B cell (primary cell): ENCODE results near the gene IFT27. TPM values are rescaled to one million over a fixed set of nuclear protein-coding genes. Genes with fewer than 3 reads are reported as not detected.

ENCODE experiments used
- ATAC-seq: fragments of 200-7000 bp; cut with Tn5 transposase; one replicate; pipeline ENCODE4 v1.10.0; 2021; ENCODE audit warnings: low read depth, mild to moderate bottlenecking, moderate number of reproducible peaks, moderate library complexity
- CTCF ChIA-PET: fragments of 350-600 bp; sonication (Branson Sonifier 250); formaldehyde crosslinking; loops from one replicate; lab custom pipeline; 2021; ENCODE audit warnings: antibody characterized with exemption, inconsistent platforms; lab: Charles Lee
- POLR2A ChIA-PET: fragments of 350-600 bp; sonication (Branson Sonifier 250); formaldehyde crosslinking; loops from one replicate; lab custom pipeline; 2021; ENCODE audit warnings: antibody characterized with exemption; lab: Charles Lee
- DNase-seq: peaks from one replicate; pipeline ENCODE4 v3.0.0; 2013
- H2AFZ ChIP-seq: 2 replicates; pipeline ENCODE4 v1.6.1; 2012; ENCODE audit warnings: mild to moderate bottlenecking, low read depth, low read length; ENCODE audit not compliant: insufficient read depth, poor library complexity, severe bottlenecking
- H3K27ac ChIP-seq, 2 donors: 1 replicate in 1 of 2; 2 replicates in 1 of 2; pipeline ENCODE4 v1.5.1; 2012 to 2013; ENCODE audit warnings: low read length in 2 of 2, mild to moderate bottlenecking in 2 of 2, moderate library complexity in 1 of 2
- H3K27me3 ChIP-seq, 4 experiments: fragments of 200-600 bp in 1 of 4; sonication (generic) in 1 of 4; replicated peaks in 1 of 4; 1 replicate in 2 of 4; 2 replicates in 2 of 4; pipeline versions ENCODE4 v1.6.1 to v1.7.0; 2013 to 2016; ENCODE audit warnings: low read length in 3 of 4, mild to moderate bottlenecking in 2 of 4, mixed read lengths in 1 of 4, moderate library complexity in 1 of 4; ENCODE audit not compliant: insufficient read depth in 4 of 4, control insufficient read depth in 3 of 4; ENCODE audit errors: control extremely low read depth in 1 of 4
- H3K36me3 ChIP-seq, 2 experiments: replicated peaks in 1 of 2; 1 replicate in 1 of 2; 2 replicates in 1 of 2; pipeline versions ENCODE4 v1.6.1 to v1.7.1; 2013; ENCODE audit warnings: low read length in 1 of 2; ENCODE audit not compliant: insufficient read depth in 2 of 2, control insufficient read depth in 1 of 2; ENCODE audit errors: control extremely low read depth in 1 of 2, extremely low read depth in 1 of 2
- H3K4me1 ChIP-seq, 2 donors: fragments of 200-600 bp in 1 of 2; sonication (generic) in 1 of 2; 1 replicate in 1 of 2; 2 replicates in 1 of 2; pipeline versions ENCODE4 v1.5.1 to v1.6.1; 2013 to 2017; ENCODE audit warnings: low read length in 2 of 2; ENCODE audit not compliant: control insufficient read depth in 2 of 2, insufficient read depth in 2 of 2
- H3K4me2 ChIP-seq: replicated peaks from 2 replicates; pipeline ENCODE3; 2012; ENCODE audit warnings: mild to moderate bottlenecking, low read depth, low read length; ENCODE audit not compliant: poor library complexity, severe bottlenecking
- H3K4me3 ChIP-seq, 5 experiments: fragments of 200-600 bp in 1 of 5; sonication (generic) in 1 of 5; 1 replicate in 3 of 5; 2 replicates in 2 of 5; pipeline versions ENCODE4 v1.5.1 to v1.7.0; 2011 to 2016; ENCODE audit warnings: low read length in 4 of 5, mild to moderate bottlenecking in 4 of 5, low read depth in 2 of 5, control low read depth in 1 of 5, moderate library complexity in 1 of 5; ENCODE audit not compliant: insufficient read depth in 1 of 5; ENCODE audit errors: control extremely low read depth in 1 of 5, extremely low read depth in 1 of 5
- H3K79me2 ChIP-seq: fragments of 200-600 bp; sonication (generic); one replicate; pipeline ENCODE4 v1.6.0; 2016; ENCODE audit warnings: low read length; ENCODE audit not compliant: control insufficient read depth, insufficient read depth
- H3K9ac ChIP-seq: fragments of 200-600 bp; sonication (generic); 2 replicates; pipeline ENCODE4 v1.6.1; 2017; ENCODE audit warnings: mild to moderate bottlenecking, low read length, moderate library complexity
- H3K9me3 ChIP-seq, 3 donors: one replicate each; pipeline versions ENCODE4 v1.6.1 to v1.7.1; 2013; ENCODE audit warnings: low read length in 2 of 3; ENCODE audit not compliant: control insufficient read depth in 2 of 3, insufficient read depth in 1 of 3; ENCODE audit errors: control extremely low read depth in 1 of 3
- H4K20me1 ChIP-seq: 2 replicates; pipeline ENCODE4 v1.6.0; 2012; ENCODE audit warnings: mild to moderate bottlenecking, low read length; ENCODE audit not compliant: insufficient read depth, control insufficient read depth, poor library complexity, severe bottlenecking
- H3K27ac Mint-ChIP-seq: one replicate; pipeline ENCODE4 v1.8.0; 2021; ENCODE audit warnings: mixed read lengths
- H3K27me3 Mint-ChIP-seq: one replicate; pipeline ENCODE4 v1.8.0; 2021; ENCODE audit warnings: mixed read lengths
- H3K4me1 Mint-ChIP-seq: one replicate; pipeline ENCODE4 v1.8.0; 2021; ENCODE audit warnings: mixed read lengths
- H3K4me3 Mint-ChIP-seq: one replicate; pipeline ENCODE4 v1.8.0; 2021; ENCODE audit warnings: mixed read lengths
- H3K9me3 Mint-ChIP-seq: one replicate; pipeline ENCODE4 v1.8.0; 2022; ENCODE audit warnings: mixed read lengths; ENCODE audit not compliant: insufficient read depth
- EZH2 ChIP-seq: IDR thresholded peaks from 2 replicates; pipeline ENCODE4 v1.6.1; 2012; ENCODE audit warnings: borderline replicate concordance, low read depth, mild to moderate bottlenecking, moderate library complexity, low read length; ENCODE audit not compliant: insufficient read depth, poor library complexity, severe bottlenecking
- WGBS: methylation state at CpG from one replicate; pipeline ENCODE4 v1.1.5; 2013; ENCODE audit warnings: missing lambda C conversion rate; ENCODE audit not compliant: insufficient coverage; 5-methylcytosine and 5-hydroxymethylcytosine counted together
- intact Hi-C: fragments of 100-400 bp; cut with micrococcal nuclease; formaldehyde crosslinking; loops from one replicate; pipeline ENCODE4 v1.10.0; 2022
- polyA plus RNA-seq: library from polyadenylated mRNA; depleted of rRNA; stranded (reverse); fragments of >200 nt; gene quantifications from 2 replicates; pipeline ENCODE4 v1.2.3, GENCODE V29; 2012
- total RNA-seq, 2 donors: library from RNA; stranded (reverse); fragments of 120-200 nt in 1 of 2; gene quantifications; 1 replicate in 1 of 2; 2 replicates in 1 of 2; pipeline versions ENCODE4 v1.2.3 to v1.2.4, GENCODE V29; 2013 to 2022
- TF ChIP-seq, protein P1 (sequence below): fragments of 200-600 bp; IDR thresholded peaks from one replicate; pipeline ENCODE4 v1.8.0; 2022; ENCODE audit warnings: antibody characterized with exemption, mild to moderate bottlenecking

Gene IFT27
- total and polyA plus RNA-seq, 2 donors (not counting 1 experiment from before 2014, with no cell fraction given), result 17.1 to 42.8 TPM

DNA sequence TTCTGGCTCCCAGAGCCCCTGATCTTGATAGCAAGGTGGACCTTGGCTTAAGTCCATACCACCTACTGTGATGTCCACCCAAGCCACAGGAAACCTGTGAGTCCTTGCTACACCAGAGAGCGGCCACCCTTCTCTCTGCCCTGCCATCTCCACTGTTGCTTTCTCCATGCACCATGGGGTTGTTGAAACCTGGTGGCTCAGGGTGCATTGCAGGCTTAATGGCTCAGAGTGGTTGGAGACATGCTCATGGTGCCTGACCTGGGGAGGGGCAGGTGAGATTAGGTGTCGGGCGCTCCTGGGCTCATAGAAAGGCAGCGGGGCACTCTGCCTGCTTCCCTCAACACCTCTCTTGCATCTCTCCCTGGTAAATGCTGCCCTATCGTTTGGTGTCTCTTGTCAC is 47.4 kb downstream of the IFT27 start:
- Histone ChIP-seq H3K4me2 (no peak overlapping the region), H3K9me3 (peaks cover 0 to 5% (median 0%) of the 10 kb centered on the region in 3 donors), H2AFZ (no peak overlapping the region), H4K20me1 (no peaks in the 10 kb centered on the region), H3K79me2 (no peaks in the 10 kb centered on the region), H3K4me3 (no peak overlapping the region), H3K4me1 (no peaks in the 10 kb centered on the region), H3K36me3 (no peaks in the 10 kb centered on the region), H3K9ac (no peak overlapping the region), H3K27ac (no peak overlapping the region), H3K27me3 (peaks cover 0 to 9% (median 0%) of the 10 kb centered on the region in 4 experiments)
- POLR2A ChIA-PET, result no interaction called here
- ATAC-seq (no peak), DNase-seq (no peak)
- intact Hi-C loops, result no loop called here
- no peak overlapping the region for H3K27ac Mint-ChIP-seq
- no peak overlapping the region for H3K4me3 Mint-ChIP-seq
- no peaks in the 10 kb centered on the region for H3K4me1 Mint-ChIP-seq
- H3K9me3 Mint-ChIP-seq, result no peaks in the 10 kb centered on the region
- no peak for TF ChIP-seq EZH2
- TF ChIP-seq, protein P1, sequence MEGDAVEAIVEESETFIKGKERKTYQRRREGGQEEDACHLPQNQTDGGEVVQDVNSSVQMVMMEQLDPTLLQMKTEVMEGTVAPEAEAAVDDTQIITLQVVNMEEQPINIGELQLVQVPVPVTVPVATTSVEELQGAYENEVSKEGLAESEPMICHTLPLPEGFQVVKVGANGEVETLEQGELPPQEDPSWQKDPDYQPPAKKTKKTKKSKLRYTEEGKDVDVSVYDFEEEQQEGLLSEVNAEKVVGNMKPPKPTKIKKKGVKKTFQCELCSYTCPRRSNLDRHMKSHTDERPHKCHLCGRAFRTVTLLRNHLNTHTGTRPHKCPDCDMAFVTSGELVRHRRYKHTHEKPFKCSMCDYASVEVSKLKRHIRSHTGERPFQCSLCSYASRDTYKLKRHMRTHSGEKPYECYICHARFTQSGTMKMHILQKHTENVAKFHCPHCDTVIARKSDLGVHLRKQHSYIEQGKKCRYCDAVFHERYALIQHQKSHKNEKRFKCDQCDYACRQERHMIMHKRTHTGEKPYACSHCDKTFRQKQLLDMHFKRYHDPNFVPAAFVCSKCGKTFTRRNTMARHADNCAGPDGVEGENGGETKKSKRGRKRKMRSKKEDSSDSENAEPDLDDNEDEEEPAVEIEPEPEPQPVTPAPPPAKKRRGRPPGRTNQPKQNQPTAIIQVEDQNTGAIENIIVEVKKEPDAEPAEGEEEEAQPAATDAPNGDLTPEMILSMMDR, result no peak
- CTCF ChIA-PET, result interaction anchor here (1.1 kb wide), 1 partner anchor 42 kb away, joined by 3 read pairs; no protein-coding TSS in a partner anchor
- peaks cover 47% of the 10 kb centered on the region for H3K27me3 Mint-ChIP-seq
- 82% methylated on average over 4 of the region's 5 CpGs for WGBS

DNA sequence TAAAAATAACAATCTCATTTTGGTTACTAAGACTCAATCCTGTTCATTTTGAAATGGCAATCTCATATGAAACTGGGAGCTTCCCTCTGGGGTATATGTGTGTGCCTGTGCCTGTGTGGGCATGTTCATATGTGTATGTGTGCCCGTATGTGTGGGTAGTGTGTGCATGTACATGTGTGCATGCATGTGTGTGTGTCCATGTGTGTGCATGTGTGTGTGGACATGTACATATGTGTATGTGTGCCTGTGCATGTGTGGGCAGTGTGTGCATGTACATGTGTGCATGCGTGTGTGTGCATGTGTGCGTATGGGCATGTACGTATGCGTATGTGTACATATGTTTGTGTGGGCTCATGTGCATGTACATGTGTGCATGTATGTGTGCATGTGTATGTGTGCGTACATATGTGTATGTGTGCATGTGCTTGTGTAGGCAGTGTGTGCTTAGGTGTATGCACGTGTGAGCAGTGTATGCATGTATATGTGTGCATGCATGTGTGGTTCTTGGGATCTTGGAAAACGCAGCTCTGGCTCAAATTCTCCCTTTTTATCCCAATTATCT is 47.9 kb downstream of the IFT27 start:
- Mint-ChIP-seq H3K9me3 (no peaks in the 10 kb centered on the region), H3K27me3 (peaks cover 45% of the 10 kb centered on the region), H3K4me3 (no peak overlapping the region), H3K4me1 (no peaks in the 10 kb centered on the region), H3K27ac (no peak overlapping the region)
- 84% methylated on average over 7 of the region's 8 CpGs for WGBS
- Histone ChIP-seq H3K4me3 (no peak overlapping the region), H3K27me3 (peaks cover 0 to 6% (median 0%) of the 10 kb centered on the region in 4 experiments), H3K4me2 (no peak overlapping the region), H2AFZ (no peak overlapping the region), H3K9ac (no peak overlapping the region), H3K4me1 (no peaks in the 10 kb centered on the region), H4K20me1 (no peaks in the 10 kb centered on the region), H3K9me3 (peaks cover 0 to 5% (median 0%) of the 10 kb centered on the region in 3 donors), H3K36me3 (no peaks in the 10 kb centered on the region), H3K79me2 (no peaks in the 10 kb centered on the region), H3K27ac (no peak overlapping the region)
- TF ChIP-seq EZH2, result no peak
- TF ChIP-seq, protein P1, result no peak
- ChIA-PET POLR2A (no interaction called here), CTCF (interaction anchor here (1.1 kb wide), 1 partner anchor 42 kb away, joined by 3 read pairs; no protein-coding TSS in a partner anchor)
- no peak for DNase-seq
- intact Hi-C loops, result no loop called here
- ATAC-seq, result no peak
